Neural progenitor cell (in vitro differentiated cells): ENCODE results near the gene CCDC6.

Experiments used
- EZH2 ChIP-seq: fragments of 200-600 bp; sonication (generic); IDR thresholded peaks from 2 replicates; pipeline ENCODE4 v1.6.1; 2017; ENCODE audit warnings: antibody characterized with exemption, mild to moderate bottlenecking, moderate library complexity
- EZH2phosphoT487 ChIP-seq: fragments of 200-600 bp; sonication (generic); IDR thresholded peaks from 2 replicates; pipeline ENCODE4 v1.6.1; 2017; ENCODE audit warnings: antibody characterized with exemption
- TF ChIP-seq, protein P1 (sequence below): fragments of 200-600 bp; sonication (generic); IDR thresholded peaks from 2 replicates; pipeline ENCODE4 v1.5.1; 2017; ENCODE audit warnings: antibody characterized with exemption, mild to moderate bottlenecking

DNA sequence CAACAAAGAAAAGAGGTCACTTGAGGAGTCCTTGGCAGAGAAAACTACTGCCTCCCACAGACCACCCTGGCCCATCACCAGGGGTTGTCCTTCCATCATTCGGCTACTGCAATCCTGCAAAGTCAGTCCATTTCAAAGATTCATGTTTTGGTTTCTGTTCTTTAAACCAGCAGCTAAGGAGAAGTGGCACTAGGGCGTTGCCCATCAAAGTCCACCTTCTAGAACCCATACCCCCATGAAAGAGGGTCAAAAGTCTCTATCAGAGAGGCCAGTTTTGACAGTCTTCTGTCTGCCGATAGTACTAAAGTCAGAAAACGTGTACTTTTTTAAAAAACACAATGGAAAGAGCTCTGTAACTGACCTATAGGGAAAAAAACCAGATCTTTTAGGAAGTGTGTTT lies 14.4 kb downstream of the CCDC6 start:
- TF ChIP-seq EZH2 (no peak), EZH2phosphoT487 (no peak)
- TF ChIP-seq, protein P1, sequence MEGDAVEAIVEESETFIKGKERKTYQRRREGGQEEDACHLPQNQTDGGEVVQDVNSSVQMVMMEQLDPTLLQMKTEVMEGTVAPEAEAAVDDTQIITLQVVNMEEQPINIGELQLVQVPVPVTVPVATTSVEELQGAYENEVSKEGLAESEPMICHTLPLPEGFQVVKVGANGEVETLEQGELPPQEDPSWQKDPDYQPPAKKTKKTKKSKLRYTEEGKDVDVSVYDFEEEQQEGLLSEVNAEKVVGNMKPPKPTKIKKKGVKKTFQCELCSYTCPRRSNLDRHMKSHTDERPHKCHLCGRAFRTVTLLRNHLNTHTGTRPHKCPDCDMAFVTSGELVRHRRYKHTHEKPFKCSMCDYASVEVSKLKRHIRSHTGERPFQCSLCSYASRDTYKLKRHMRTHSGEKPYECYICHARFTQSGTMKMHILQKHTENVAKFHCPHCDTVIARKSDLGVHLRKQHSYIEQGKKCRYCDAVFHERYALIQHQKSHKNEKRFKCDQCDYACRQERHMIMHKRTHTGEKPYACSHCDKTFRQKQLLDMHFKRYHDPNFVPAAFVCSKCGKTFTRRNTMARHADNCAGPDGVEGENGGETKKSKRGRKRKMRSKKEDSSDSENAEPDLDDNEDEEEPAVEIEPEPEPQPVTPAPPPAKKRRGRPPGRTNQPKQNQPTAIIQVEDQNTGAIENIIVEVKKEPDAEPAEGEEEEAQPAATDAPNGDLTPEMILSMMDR, result no peak
